Measurements from ENCODE around the gene ATAD2B. TPM values are rescaled to one million over a fixed set of nuclear protein-coding genes. Genes with fewer than 3 reads are reported as not detected.

The ATAD2B gene
- total RNA-seq, 1 experiment from 2014 or later: 28.5 TPM

GRCh38 chr2:23924589-23925359 lies 2.1 kb downstream of the ATAD2B start:
- peak overlapping the region; percentile 29 for H3K27ac ChIP-seq (ENCODE audit: low read depth, low read length, poor library complexity, severe bottlenecking)
- H3K4me1 ChIP-seq (ENCODE audit: insufficient read depth, low read length, poor library complexity, severe bottlenecking): peaks cover 10% of the 10 kb centered on the region
- peak; percentile 19 for DNase-seq (ENCODE audit: low spot score)
- peak overlapping the region; percentile 99 for H3K4me3 ChIP-seq (ENCODE audit: low read depth, low read length, poor library complexity, severe bottlenecking)
- intact Hi-C loops (cut with micrococcal nuclease; ENCODE audit: unreplicated experiment): loop anchor here (5.0 kb wide), 1 partner anchor 158 kb away; the partner anchor contains the start of gene TP53I3
- no peaks in the 10 kb centered on the region for H3K27me3 ChIP-seq (replicated peaks; ENCODE audit: insufficient read depth, low read depth, low read length, poor library complexity)
- ChIA-PET CTCF (interaction anchor here (0.5 kb wide), 1 partner anchor 100 kb away, joined by 5 read pairs; no protein-coding TSS in a partner anchor), POLR2A (ENCODE audit: low non-redundant PET) (no interaction called here)
- TF ChIP-seq EZH2 (IDR thresholded peaks at IDR 0.05; ENCODE audit: borderline replicate concordance, low read depth, low read length, poor library complexity, severe bottlenecking) (no peak), CTCF (conservative IDR thresholded peaks at IDR 0.05; ENCODE audit: low read depth, low read length) (no peak)
- no peaks in the 10 kb centered on the region for H3K36me3 ChIP-seq (ENCODE audit: insufficient read depth, low read length, poor library complexity, severe bottlenecking)
- no peaks in the 10 kb centered on the region for H3K9me3 ChIP-seq (ENCODE audit: low read depth, low read length, poor library complexity, severe bottlenecking)
- no TSS peak for BruUV-seq (replicated peaks)

- POLR2A ChIA-PET (ENCODE audit: low non-redundant PET): no interaction called here
- Histone ChIP-seq H3K9me3 (ENCODE audit: low read depth, low read length, poor library complexity, severe bottlenecking) (no peaks in the 10 kb centered on the region), H3K4me1 (ENCODE audit: insufficient read depth, low read length, poor library complexity, severe bottlenecking) (peaks cover 16% of the 10 kb centered on the region), H3K4me3 (ENCODE audit: low read depth, low read length, poor library complexity, severe bottlenecking) (no peak overlapping the region), H3K27ac (ENCODE audit: low read depth, low read length, poor library complexity, severe bottlenecking) (no peak overlapping the region), H3K27me3 (replicated peaks; ENCODE audit: insufficient read depth, low read depth, low read length, poor library complexity) (no peaks in the 10 kb centered on the region), H3K36me3 (ENCODE audit: insufficient read depth, low read length, poor library complexity, severe bottlenecking) (no peaks in the 10 kb centered on the region)
- TF ChIP-seq EZH2 (IDR thresholded peaks at IDR 0.05; ENCODE audit: borderline replicate concordance, low read depth, low read length, poor library complexity, severe bottlenecking) (no peak), CTCF (conservative IDR thresholded peaks at IDR 0.05; ENCODE audit: low read depth, low read length) (no peak)
- DNase-seq (ENCODE audit: low spot score): no peak
- CTCF ChIA-PET: no interaction called here
- intact Hi-C loops (cut with micrococcal nuclease; ENCODE audit: unreplicated experiment): no loop called here
- no TSS peak for BruUV-seq (replicated peaks)
Observed at GRCh38 chr2:23918837-23919489, 8.0 kb downstream of the ATAD2B start.

DNA sequence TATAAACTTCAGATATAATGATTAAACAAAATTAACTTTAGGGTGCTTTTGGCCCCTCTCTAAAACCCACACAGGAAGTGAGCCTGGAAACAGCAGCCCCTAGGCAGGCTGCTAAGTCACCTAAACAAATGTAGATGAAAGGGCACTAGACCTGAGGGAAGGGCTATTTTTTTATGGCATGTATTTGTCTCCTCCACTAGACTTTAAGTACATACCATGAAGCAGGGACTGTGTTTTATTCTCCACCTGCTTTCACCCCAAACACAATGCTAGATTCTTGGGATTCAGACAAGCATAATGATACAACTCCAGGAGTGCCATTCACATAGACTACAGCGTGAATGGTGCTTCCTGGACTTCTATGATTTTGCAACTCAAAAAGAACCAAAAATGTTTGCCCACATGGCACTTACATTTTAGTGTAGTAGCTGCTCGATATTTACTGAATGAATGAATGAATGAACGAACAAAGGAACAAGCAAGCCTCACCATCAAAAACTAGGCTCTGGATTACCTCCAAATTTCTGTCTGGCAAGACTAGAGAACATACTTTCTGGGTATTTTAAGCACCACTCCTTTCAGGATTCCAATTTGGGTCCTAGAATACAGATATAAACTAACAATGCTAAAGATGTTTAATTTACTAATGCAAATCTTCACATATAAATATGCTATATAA lies 10.1 kb downstream of the ATAD2B start:
- H3K36me3 ChIP-seq (ENCODE audit: insufficient read depth, low read length, poor library complexity, severe bottlenecking): no peaks in the 10 kb centered on the region
- no peaks in the 10 kb centered on the region for H3K27me3 ChIP-seq (replicated peaks; ENCODE audit: insufficient read depth, low read depth, low read length, poor library complexity)
- H3K9me3 ChIP-seq (ENCODE audit: low read depth, low read length, poor library complexity, severe bottlenecking): no peaks in the 10 kb centered on the region
- ChIA-PET CTCF (no interaction called here), POLR2A (ENCODE audit: low non-redundant PET) (no interaction called here)
- peak overlapping the region; percentile 36 for H3K27ac ChIP-seq (ENCODE audit: low read depth, low read length, poor library complexity, severe bottlenecking)
- peaks cover 15% of the 10 kb centered on the region for H3K4me1 ChIP-seq (ENCODE audit: insufficient read depth, low read length, poor library complexity, severe bottlenecking)
- no peak overlapping the region for H3K4me3 ChIP-seq (ENCODE audit: low read depth, low read length, poor library complexity, severe bottlenecking)
- intact Hi-C loops (cut with micrococcal nuclease; ENCODE audit: unreplicated experiment): no loop called here
- no peak for DNase-seq (ENCODE audit: low spot score)
- no TSS peak for BruUV-seq (replicated peaks)
- TF ChIP-seq EZH2 (IDR thresholded peaks at IDR 0.05; ENCODE audit: borderline replicate concordance, low read depth, low read length, poor library complexity, severe bottlenecking) (no peak), CTCF (conservative IDR thresholded peaks at IDR 0.05; ENCODE audit: low read depth, low read length) (no peak)

Data from A673 (cell line).